K562 (cell line): ENCODE data around the gene LEMD3. TPM values are rescaled to one million over a fixed set of nuclear protein-coding genes. Genes with fewer than 3 reads are reported as not detected.

Experiments used
- ETV6 ChIP-seq, 3 experiments: fragments of 150-350 bp in 1 of 3; sonication (generic) in 1 of 3; formaldehyde crosslinking in 1 of 3; IDR thresholded peaks; 2 replicates each; pipeline versions ENCODE4 v1.6.1 to v1.8.0; 2014 to 2022; ENCODE audit warnings: borderline replicate concordance in 2 of 3, low read depth in 2 of 3, antibody characterized with exemption in 1 of 3, low read length in 1 of 3, mild to moderate bottlenecking in 1 of 3, missing genetic modification reagents in 1 of 3
- FOXK2 ChIP-seq, 2 experiments: fragments of 450-650 bp; IDR thresholded peaks in 1 of 2; conservative IDR thresholded peaks in 1 of 2; 2 replicates each; pipeline ENCODE4 v1.6.1; 2016; ENCODE audit warnings: low read depth in 2 of 2, mild to moderate bottlenecking in 1 of 2
- NR2C2 ChIP-seq, 2 experiments: fragments of 200-800 bp in 1 of 2; sonication (Bioruptor generic) in 1 of 2; sonication (generic) in 1 of 2; formaldehyde crosslinking in 1 of 2; IDR thresholded peaks; 2 replicates each; pipeline versions ENCODE4 v1.6.1 to v1.8.0; 2016 to 2022; ENCODE audit warnings: mild to moderate bottlenecking in 1 of 2, missing compliant biosample characterization in 1 of 2, missing genetic modification characterization in 1 of 2, missing genetic modification reagents in 1 of 2
- STAT5A ChIP-seq: IDR thresholded peaks from 2 replicates; pipeline ENCODE4 v1.6.1; 2012; ENCODE audit warnings: low read length, inconsistent platforms, borderline replicate concordance
- ZNF408 ChIP-seq: fragments of 250-450 bp; sonication (Bioruptor Pico); IDR thresholded peaks from 2 replicates; pipeline ENCODE4 v1.4.0; 2020; ENCODE audit warnings: low read depth, mild to moderate bottlenecking, moderate library complexity
- polyA plus RNA-seq, 8 experiments: library from polyadenylated mRNA; depleted of rRNA in 4 of 8; stranded (reverse) in 5 of 8; unstranded in 3 of 8; fragments of >200 nt; fragmentation: Nextera tagmentation in 2 of 8; fragmentation: Illumina TruSeq in 1 of 8; extraction: Ambion mirVana in 2 of 8; extraction: Trizol in 1 of 8; gene quantifications; 2 replicates each; pipeline versions ENCODE4 v1.2.1 to v1.2.3, GENCODE V29; 2011 to 2014; ENCODE audit warnings: inconsistent platforms in 1 of 8, missing spikeins in 1 of 8
- total RNA-seq, 7 experiments: library from RNA; depleted of rRNA in 6 of 7; stranded (reverse); fragments of >200 nt in 6 of 7; fragmentation: Illumina TruSeq in 2 of 7; extraction: Trizol in 2 of 7; gene quantifications; 2 replicates each; pipeline versions ENCODE4 v1.2.1 to v1.2.3, GENCODE V29; 2011 to 2021; ENCODE audit warnings: low replicate concordance in 1 of 7
- TF ChIP-seq, protein P1 (sequence below): fragments of 200-600 bp; sonication (generic); IDR thresholded peaks from one replicate; pipeline ENCODE4 v1.6.1; 2012; ENCODE audit warnings: mild to moderate bottlenecking, low read depth, low read length, inconsistent platforms
- TF ChIP-seq, protein P2 (sequence below): sonication (generic); formaldehyde crosslinking; IDR thresholded peaks from 2 replicates; pipeline ENCODE4 v1.8.1; 2023; ENCODE audit warnings: mild to moderate bottlenecking, missing genetic modification reagents, moderate library complexity
- TF ChIP-seq, protein P3 (sequence below): sonication (generic); formaldehyde crosslinking; IDR thresholded peaks from 2 replicates; pipeline ENCODE4 v1.8.0; 2022; ENCODE audit warnings: mild to moderate bottlenecking, missing genetic modification reagents

LEMD3 gene
- total and polyA plus RNA-seq, 9 of the 15 experiments (the other 6 are each of a cell fraction or from before 2014, with no cell fraction given), result 6.8 to 37.4 (median 17.2) TPM

DNA sequence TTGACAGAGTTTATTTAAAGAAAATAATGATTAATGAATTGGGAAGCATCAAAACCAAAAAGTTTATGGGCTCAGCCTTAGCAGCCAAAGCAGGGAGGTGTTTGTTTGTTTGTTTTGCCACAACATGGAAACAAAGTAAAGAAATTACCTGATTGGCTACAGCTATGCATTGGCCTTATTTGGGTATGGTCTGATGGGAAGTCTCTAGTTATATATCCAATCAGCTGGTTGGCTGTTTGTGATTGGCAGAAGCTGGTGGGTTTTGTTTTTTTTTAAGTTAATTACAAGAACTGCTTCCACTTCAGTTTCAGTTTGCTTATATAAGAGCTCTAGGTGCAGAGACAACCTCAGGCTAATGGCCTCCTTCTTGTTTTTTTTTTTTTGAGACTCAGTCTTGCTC lies 4.6 kb upstream of the LEMD3 start (continued):
- TF ChIP-seq, protein P1, sequence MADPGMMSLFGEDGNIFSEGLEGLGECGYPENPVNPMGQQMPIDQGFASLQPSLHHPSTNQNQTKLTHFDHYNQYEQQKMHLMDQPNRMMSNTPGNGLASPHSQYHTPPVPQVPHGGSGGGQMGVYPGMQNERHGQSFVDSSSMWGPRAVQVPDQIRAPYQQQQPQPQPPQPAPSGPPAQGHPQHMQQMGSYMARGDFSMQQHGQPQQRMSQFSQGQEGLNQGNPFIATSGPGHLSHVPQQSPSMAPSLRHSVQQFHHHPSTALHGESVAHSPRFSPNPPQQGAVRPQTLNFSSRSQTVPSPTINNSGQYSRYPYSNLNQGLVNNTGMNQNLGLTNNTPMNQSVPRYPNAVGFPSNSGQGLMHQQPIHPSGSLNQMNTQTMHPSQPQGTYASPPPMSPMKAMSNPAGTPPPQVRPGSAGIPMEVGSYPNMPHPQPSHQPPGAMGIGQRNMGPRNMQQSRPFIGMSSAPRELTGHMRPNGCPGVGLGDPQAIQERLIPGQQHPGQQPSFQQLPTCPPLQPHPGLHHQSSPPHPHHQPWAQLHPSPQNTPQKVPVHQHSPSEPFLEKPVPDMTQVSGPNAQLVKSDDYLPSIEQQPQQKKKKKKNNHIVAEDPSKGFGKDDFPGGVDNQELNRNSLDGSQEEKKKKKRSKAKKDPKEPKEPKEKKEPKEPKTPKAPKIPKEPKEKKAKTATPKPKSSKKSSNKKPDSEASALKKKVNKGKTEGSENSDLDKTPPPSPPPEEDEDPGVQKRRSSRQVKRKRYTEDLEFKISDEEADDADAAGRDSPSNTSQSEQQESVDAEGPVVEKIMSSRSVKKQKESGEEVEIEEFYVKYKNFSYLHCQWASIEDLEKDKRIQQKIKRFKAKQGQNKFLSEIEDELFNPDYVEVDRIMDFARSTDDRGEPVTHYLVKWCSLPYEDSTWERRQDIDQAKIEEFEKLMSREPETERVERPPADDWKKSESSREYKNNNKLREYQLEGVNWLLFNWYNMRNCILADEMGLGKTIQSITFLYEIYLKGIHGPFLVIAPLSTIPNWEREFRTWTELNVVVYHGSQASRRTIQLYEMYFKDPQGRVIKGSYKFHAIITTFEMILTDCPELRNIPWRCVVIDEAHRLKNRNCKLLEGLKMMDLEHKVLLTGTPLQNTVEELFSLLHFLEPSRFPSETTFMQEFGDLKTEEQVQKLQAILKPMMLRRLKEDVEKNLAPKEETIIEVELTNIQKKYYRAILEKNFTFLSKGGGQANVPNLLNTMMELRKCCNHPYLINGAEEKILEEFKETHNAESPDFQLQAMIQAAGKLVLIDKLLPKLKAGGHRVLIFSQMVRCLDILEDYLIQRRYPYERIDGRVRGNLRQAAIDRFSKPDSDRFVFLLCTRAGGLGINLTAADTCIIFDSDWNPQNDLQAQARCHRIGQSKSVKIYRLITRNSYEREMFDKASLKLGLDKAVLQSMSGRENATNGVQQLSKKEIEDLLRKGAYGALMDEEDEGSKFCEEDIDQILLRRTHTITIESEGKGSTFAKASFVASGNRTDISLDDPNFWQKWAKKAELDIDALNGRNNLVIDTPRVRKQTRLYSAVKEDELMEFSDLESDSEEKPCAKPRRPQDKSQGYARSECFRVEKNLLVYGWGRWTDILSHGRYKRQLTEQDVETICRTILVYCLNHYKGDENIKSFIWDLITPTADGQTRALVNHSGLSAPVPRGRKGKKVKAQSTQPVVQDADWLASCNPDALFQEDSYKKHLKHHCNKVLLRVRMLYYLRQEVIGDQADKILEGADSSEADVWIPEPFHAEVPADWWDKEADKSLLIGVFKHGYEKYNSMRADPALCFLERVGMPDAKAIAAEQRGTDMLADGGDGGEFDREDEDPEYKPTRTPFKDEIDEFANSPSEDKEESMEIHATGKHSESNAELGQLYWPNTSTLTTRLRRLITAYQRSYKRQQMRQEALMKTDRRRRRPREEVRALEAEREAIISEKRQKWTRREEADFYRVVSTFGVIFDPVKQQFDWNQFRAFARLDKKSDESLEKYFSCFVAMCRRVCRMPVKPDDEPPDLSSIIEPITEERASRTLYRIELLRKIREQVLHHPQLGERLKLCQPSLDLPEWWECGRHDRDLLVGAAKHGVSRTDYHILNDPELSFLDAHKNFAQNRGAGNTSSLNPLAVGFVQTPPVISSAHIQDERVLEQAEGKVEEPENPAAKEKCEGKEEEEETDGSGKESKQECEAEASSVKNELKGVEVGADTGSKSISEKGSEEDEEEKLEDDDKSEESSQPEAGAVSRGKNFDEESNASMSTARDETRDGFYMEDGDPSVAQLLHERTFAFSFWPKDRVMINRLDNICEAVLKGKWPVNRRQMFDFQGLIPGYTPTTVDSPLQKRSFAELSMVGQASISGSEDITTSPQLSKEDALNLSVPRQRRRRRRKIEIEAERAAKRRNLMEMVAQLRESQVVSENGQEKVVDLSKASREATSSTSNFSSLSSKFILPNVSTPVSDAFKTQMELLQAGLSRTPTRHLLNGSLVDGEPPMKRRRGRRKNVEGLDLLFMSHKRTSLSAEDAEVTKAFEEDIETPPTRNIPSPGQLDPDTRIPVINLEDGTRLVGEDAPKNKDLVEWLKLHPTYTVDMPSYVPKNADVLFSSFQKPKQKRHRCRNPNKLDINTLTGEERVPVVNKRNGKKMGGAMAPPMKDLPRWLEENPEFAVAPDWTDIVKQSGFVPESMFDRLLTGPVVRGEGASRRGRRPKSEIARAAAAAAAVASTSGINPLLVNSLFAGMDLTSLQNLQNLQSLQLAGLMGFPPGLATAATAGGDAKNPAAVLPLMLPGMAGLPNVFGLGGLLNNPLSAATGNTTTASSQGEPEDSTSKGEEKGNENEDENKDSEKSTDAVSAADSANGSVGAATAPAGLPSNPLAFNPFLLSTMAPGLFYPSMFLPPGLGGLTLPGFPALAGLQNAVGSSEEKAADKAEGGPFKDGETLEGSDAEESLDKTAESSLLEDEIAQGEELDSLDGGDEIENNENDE, result no peak
- TF ChIP-seq, protein P2, sequence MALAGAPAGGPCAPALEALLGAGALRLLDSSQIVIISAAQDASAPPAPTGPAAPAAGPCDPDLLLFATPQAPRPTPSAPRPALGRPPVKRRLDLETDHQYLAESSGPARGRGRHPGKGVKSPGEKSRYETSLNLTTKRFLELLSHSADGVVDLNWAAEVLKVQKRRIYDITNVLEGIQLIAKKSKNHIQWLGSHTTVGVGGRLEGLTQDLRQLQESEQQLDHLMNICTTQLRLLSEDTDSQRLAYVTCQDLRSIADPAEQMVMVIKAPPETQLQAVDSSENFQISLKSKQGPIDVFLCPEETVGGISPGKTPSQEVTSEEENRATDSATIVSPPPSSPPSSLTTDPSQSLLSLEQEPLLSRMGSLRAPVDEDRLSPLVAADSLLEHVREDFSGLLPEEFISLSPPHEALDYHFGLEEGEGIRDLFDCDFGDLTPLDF (CRISPR knock-in tag), result no peak
- no peak for TF ChIP-seq FOXK2 (conservative IDR thresholded peaks at IDR 0.05 in 1 of 2, IDR thresholded peaks at IDR 0.05 in 1 of 2; ENCODE audit: low read depth in 2 of 2)
- no peak for TF ChIP-seq ETV6 (IDR thresholded peaks at IDR 0.05; ENCODE audit: borderline replicate concordance in 1 of 2, low read depth in 2 of 2, low read length in 1 of 2)
- no peak for TF ChIP-seq ETV6 (CRISPR knock-in tag; IDR thresholded peaks at IDR 0.05; ENCODE audit: borderline replicate concordance)
- TF ChIP-seq STAT5A, result no peak
- no peak for TF ChIP-seq NR2C2 (CRISPR knock-in tag; IDR thresholded peaks at IDR 0.05)
- TF ChIP-seq NR2C2 (tag; IDR thresholded peaks at IDR 0.05), result no peak
- TF ChIP-seq ZNF408 (CRISPR knock-in tag), result no peak
- TF ChIP-seq, protein P3, sequence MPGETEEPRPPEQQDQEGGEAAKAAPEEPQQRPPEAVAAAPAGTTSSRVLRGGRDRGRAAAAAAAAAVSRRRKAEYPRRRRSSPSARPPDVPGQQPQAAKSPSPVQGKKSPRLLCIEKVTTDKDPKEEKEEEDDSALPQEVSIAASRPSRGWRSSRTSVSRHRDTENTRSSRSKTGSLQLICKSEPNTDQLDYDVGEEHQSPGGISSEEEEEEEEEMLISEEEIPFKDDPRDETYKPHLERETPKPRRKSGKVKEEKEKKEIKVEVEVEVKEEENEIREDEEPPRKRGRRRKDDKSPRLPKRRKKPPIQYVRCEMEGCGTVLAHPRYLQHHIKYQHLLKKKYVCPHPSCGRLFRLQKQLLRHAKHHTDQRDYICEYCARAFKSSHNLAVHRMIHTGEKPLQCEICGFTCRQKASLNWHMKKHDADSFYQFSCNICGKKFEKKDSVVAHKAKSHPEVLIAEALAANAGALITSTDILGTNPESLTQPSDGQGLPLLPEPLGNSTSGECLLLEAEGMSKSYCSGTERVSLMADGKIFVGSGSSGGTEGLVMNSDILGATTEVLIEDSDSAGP (CRISPR knock-in tag), result no peak
